HepG2 (cell line): Measurements from ENCODE around the gene ADIPOR2. TPM values are rescaled to one million over a fixed set of nuclear protein-coding genes. Genes with fewer than 3 reads are reported as not detected.

Experiments used
- CTCF ChIP-seq: sonication (generic); formaldehyde crosslinking; IDR thresholded peaks from 2 replicates; pipeline ENCODE4 v1.5.0; 2020; ENCODE audit warnings: mild to moderate bottlenecking, missing genetic modification reagents, moderate library complexity
- FOXJ3 ChIP-seq: sonication (generic); formaldehyde crosslinking; IDR thresholded peaks from 2 replicates; pipeline ENCODE4 v1.4.0; 2020; ENCODE audit warnings: missing genetic modification reagents, mild to moderate bottlenecking, borderline replicate concordance
- GATAD1 ChIP-seq: IDR thresholded peaks from 2 replicates; pipeline ENCODE4 v1.6.1; 2016; ENCODE audit warnings: missing genetic modification reagents, missing compliant biosample characterization
- MAF1 ChIP-seq: sonication (generic); formaldehyde crosslinking; IDR thresholded peaks from 2 replicates; pipeline ENCODE4 v1.5.0; 2020; ENCODE audit warnings: missing genetic modification reagents, borderline replicate concordance
- MIXL1 ChIP-seq: IDR thresholded peaks from 2 replicates; pipeline ENCODE4 v1.6.1; 2016
- PTBP1 ChIP-seq: fragments of 200-400 bp; formaldehyde crosslinking; IDR thresholded peaks from 2 replicates; pipeline ENCODE4 v1.6.1; 2018; ENCODE audit warnings: low read length, low read depth; ENCODE audit not compliant: poor library complexity, severe bottlenecking
- ZBED4 ChIP-seq: sonication (generic); formaldehyde crosslinking; IDR thresholded peaks from 2 replicates; pipeline ENCODE4 v1.4.0; 2020; ENCODE audit warnings: missing genetic modification reagents, borderline replicate concordance
- ZBTB8A ChIP-seq: sonication (generic); formaldehyde crosslinking; IDR thresholded peaks from 2 replicates; pipeline ENCODE4 v1.4.0; 2020; ENCODE audit warnings: mild to moderate bottlenecking, low read depth, missing genetic modification reagents, borderline replicate concordance
- ZNF337 ChIP-seq: sonication (generic); formaldehyde crosslinking; IDR thresholded peaks from 2 replicates; pipeline ENCODE4 v1.5.1; 2020; ENCODE audit warnings: missing genetic modification reagents, low read depth, mild to moderate bottlenecking, borderline replicate concordance
- ZNF407 ChIP-seq: sonication (generic); formaldehyde crosslinking; IDR thresholded peaks from one replicate; pipeline ENCODE4 v1.5.1; 2020; ENCODE audit warnings: mild to moderate bottlenecking, missing genetic modification reagents; ENCODE audit errors: not compliant biosample characterization
- ZNF431 ChIP-seq: sonication (generic); formaldehyde crosslinking; IDR thresholded peaks from 2 replicates; pipeline ENCODE4 v1.9.0; 2022; ENCODE audit warnings: missing genetic modification reagents, low read depth, mild to moderate bottlenecking, borderline replicate concordance
- ZNF570 ChIP-seq: sonication (generic); formaldehyde crosslinking; IDR thresholded peaks from 2 replicates; pipeline ENCODE4 v1.4.0; 2020; ENCODE audit warnings: mild to moderate bottlenecking, missing genetic modification reagents, borderline replicate concordance
- ZNF572 ChIP-seq: sonication (generic); formaldehyde crosslinking; IDR thresholded peaks from 2 replicates; pipeline ENCODE4 v1.5.1; 2020; ENCODE audit warnings: mild to moderate bottlenecking, missing genetic modification reagents
- polyA plus RNA-seq, 8 experiments: library from polyadenylated mRNA; depleted of rRNA in 3 of 8; stranded (reverse) in 7 of 8; unstranded in 1 of 8; fragments of >200 nt; fragmentation: Illumina TruSeq in 4 of 8; extraction: Trizol in 4 of 8; gene quantifications; 2 replicates each; pipeline versions ENCODE4 v1.2.1 to v1.2.3, GENCODE V29; 2011 to 2016; ENCODE audit warnings: low read depth in 4 of 8, missing spikeins in 1 of 8, mixed read lengths in 1 of 8; ENCODE audit not compliant: insufficient read depth in 1 of 8
- total RNA-seq, 5 experiments: library from RNA; depleted of rRNA; stranded (reverse); fragments of >200 nt; fragmentation: Illumina TruSeq; extraction: Trizol; gene quantifications; 2 replicates each; pipeline ENCODE4 v1.2.3, GENCODE V29; 2016; ENCODE audit warnings: low read depth in 1 of 5

ADIPOR2 gene
- total and polyA plus RNA-seq, 2 of the 13 experiments (the other 11 are each of a cell fraction or from before 2014, with no cell fraction given): 35.2 to 52.2 TPM

GRCh38 chr12:1830981-1831963, 140.4 kb downstream of the ADIPOR2 start (continued):
- TF ChIP-seq ZNF407 (CRISPR knock-in tag) (no peak), ZNF337 (CRISPR knock-in tag) (no peak), ZNF572 (CRISPR knock-in tag) (no peak), ZNF570 (no peak), GATAD1 (CRISPR knock-in tag) (peak; percentile 63), ZBTB8A (CRISPR knock-in tag) (no peak), PTBP1 (no peak), MAF1 (no peak), FOXJ3 (CRISPR knock-in tag) (no peak), ZNF431 (peak; percentile 46; the same call in 1 of the 2 replicates), MIXL1 (CRISPR knock-in tag) (peak; percentile 78), CTCF (no peak), ZBED4 (peak; percentile 90)
